ENCODE measurements around the gene EN1.

Gene EN1

GRCh38 chr2:118805064-118805690 lies 42.3 kb downstream of the EN1 start:
- Histone ChIP-seq H3K27ac (replicated peaks) (no peak overlapping the region), H3K4me3 (replicated peaks; ENCODE audit: insufficient read depth, low read length) (no peak overlapping the region), H3K27me3 (ENCODE audit: insufficient read depth, poor library complexity, severe bottlenecking) (peaks cover 23% of the 10 kb centered on the region)
- no peak for TF ChIP-seq CTCF (IDR thresholded peaks at IDR 0.05; ENCODE audit: insufficient read depth, low read length)
- TF ChIP-seq REST (IDR thresholded peaks at IDR 0.05; ENCODE audit: insufficient replicate concordance, low read depth): no peak
- TF ChIP-seq SPI1 (IDR thresholded peaks at IDR 0.05; ENCODE audit: borderline replicate concordance, low read depth): no peak
- no peak for TF ChIP-seq POLR2AphosphoS5 (IDR thresholded peaks at IDR 0.05; ENCODE audit: low read depth)
- no peak for TF ChIP-seq GABPA (IDR thresholded peaks at IDR 0.05; ENCODE audit: low read depth)
- no peak for DNase-seq (ENCODE audit: low read depth in 1 of 2, low spot score in 1 of 2)

- DNase-seq (ENCODE audit: low read depth in 1 of 2, low spot score in 1 of 2): no peak
- TF ChIP-seq POLR2AphosphoS5 (IDR thresholded peaks at IDR 0.05; ENCODE audit: low read depth): no peak
- TF ChIP-seq GABPA (IDR thresholded peaks at IDR 0.05; ENCODE audit: low read depth): no peak
- no peak for TF ChIP-seq REST (IDR thresholded peaks at IDR 0.05; ENCODE audit: insufficient replicate concordance, low read depth)
- no peak for TF ChIP-seq CTCF (IDR thresholded peaks at IDR 0.05; ENCODE audit: insufficient read depth, low read length)
- TF ChIP-seq SPI1 (IDR thresholded peaks at IDR 0.05; ENCODE audit: borderline replicate concordance, low read depth): no peak
- no peak overlapping the region for H3K27ac ChIP-seq (replicated peaks)
- H3K27me3 ChIP-seq (ENCODE audit: insufficient read depth, poor library complexity, severe bottlenecking): peaks cover 19% of the 10 kb centered on the region
- no peak overlapping the region for H3K4me3 ChIP-seq (replicated peaks; ENCODE audit: insufficient read depth, low read length)
Observed at GRCh38 chr2:118803012-118803411, 44.4 kb downstream of the EN1 start.

- Histone ChIP-seq H3K27me3 (ENCODE audit: insufficient read depth, poor library complexity, severe bottlenecking) (peaks cover 5% of the 10 kb centered on the region), H3K27ac (replicated peaks) (no peak overlapping the region), H3K4me3 (replicated peaks; ENCODE audit: insufficient read depth, low read length) (no peak overlapping the region)
- TF ChIP-seq REST (IDR thresholded peaks at IDR 0.05; ENCODE audit: insufficient replicate concordance, low read depth): no peak
- no peak for TF ChIP-seq POLR2AphosphoS5 (IDR thresholded peaks at IDR 0.05; ENCODE audit: low read depth)
- no peak for TF ChIP-seq SPI1 (IDR thresholded peaks at IDR 0.05; ENCODE audit: borderline replicate concordance, low read depth)
- no peak for TF ChIP-seq CTCF (IDR thresholded peaks at IDR 0.05; ENCODE audit: insufficient read depth, low read length)
- TF ChIP-seq GABPA (IDR thresholded peaks at IDR 0.05; ENCODE audit: low read depth): no peak
- no peak for DNase-seq (ENCODE audit: low read depth in 1 of 2, low spot score in 1 of 2)
Observed at GRCh38 chr2:118801151-118801550, 46.3 kb downstream of the EN1 start.

All from HL-60 (cell line).